ENCODE measurements around the gene RPE.

DNA sequence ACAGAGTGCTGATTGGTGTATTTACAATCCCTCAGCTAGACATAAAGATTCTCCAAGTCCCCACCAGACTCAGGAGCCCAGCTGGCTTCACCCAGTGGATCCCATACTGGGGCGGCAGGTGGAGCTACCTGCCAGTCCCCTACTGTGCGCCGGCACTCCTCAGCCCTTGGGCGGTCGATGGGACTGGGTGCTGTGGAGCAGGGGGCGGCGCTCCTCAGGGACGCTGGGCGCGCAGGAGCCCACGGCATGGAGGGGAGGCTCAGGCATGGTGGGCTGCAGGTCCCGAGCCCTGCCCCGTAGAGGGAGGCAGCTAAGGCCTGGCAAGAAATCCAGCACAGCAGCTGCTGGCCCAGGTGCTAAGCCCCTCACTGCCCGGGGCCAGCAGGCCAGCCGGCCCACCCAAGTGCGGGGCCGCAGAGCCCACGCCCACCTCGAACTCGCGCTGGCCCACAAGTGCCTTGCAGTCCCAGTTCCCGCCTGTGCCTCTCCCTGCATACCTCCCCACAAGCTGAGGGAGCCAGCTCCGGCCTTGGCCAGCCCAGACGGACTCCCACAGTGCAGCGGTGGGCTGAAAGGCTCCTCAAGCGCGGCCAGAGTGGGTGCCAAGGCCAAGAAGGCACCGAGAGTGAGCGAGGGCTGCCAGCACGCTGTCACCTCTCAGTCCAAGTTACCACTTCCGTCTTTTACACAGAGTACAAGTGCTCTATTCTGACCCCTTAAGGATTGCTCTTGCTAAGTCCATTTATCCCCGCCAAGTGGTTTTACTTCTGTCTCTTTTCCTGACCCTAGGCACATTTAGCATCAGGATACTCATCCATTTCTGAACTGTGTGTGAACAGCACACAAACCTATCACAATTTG lies 1.7 kb upstream of the RPE start:
- TF ChIP-seq, protein P1, sequence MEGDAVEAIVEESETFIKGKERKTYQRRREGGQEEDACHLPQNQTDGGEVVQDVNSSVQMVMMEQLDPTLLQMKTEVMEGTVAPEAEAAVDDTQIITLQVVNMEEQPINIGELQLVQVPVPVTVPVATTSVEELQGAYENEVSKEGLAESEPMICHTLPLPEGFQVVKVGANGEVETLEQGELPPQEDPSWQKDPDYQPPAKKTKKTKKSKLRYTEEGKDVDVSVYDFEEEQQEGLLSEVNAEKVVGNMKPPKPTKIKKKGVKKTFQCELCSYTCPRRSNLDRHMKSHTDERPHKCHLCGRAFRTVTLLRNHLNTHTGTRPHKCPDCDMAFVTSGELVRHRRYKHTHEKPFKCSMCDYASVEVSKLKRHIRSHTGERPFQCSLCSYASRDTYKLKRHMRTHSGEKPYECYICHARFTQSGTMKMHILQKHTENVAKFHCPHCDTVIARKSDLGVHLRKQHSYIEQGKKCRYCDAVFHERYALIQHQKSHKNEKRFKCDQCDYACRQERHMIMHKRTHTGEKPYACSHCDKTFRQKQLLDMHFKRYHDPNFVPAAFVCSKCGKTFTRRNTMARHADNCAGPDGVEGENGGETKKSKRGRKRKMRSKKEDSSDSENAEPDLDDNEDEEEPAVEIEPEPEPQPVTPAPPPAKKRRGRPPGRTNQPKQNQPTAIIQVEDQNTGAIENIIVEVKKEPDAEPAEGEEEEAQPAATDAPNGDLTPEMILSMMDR (IDR thresholded peaks at IDR 0.05; ENCODE audit: poor library complexity, severe bottlenecking): no peak
- TF ChIP-seq POLR2AphosphoS5 (IDR thresholded peaks at IDR 0.05) (no peak), EZH2 (IDR thresholded peaks at IDR 0.05; ENCODE audit: borderline replicate concordance, insufficient read depth, low read length, poor library complexity, severe bottlenecking) (no peak), TAF1 (IDR thresholded peaks at IDR 0.05; ENCODE audit: low read depth) (no peak), EP300 (conservative IDR thresholded peaks at IDR 0.05; ENCODE audit: poor library complexity, severe bottlenecking) (no peak), RAD21 (conservative IDR thresholded peaks at IDR 0.05) (no peak), SMC3 (conservative IDR thresholded peaks at IDR 0.05; ENCODE audit: poor library complexity) (no peak), MXI1 (conservative IDR thresholded peaks at IDR 0.05; ENCODE audit: poor library complexity, severe bottlenecking) (no peak)
- TF ChIP-seq, protein P2, sequence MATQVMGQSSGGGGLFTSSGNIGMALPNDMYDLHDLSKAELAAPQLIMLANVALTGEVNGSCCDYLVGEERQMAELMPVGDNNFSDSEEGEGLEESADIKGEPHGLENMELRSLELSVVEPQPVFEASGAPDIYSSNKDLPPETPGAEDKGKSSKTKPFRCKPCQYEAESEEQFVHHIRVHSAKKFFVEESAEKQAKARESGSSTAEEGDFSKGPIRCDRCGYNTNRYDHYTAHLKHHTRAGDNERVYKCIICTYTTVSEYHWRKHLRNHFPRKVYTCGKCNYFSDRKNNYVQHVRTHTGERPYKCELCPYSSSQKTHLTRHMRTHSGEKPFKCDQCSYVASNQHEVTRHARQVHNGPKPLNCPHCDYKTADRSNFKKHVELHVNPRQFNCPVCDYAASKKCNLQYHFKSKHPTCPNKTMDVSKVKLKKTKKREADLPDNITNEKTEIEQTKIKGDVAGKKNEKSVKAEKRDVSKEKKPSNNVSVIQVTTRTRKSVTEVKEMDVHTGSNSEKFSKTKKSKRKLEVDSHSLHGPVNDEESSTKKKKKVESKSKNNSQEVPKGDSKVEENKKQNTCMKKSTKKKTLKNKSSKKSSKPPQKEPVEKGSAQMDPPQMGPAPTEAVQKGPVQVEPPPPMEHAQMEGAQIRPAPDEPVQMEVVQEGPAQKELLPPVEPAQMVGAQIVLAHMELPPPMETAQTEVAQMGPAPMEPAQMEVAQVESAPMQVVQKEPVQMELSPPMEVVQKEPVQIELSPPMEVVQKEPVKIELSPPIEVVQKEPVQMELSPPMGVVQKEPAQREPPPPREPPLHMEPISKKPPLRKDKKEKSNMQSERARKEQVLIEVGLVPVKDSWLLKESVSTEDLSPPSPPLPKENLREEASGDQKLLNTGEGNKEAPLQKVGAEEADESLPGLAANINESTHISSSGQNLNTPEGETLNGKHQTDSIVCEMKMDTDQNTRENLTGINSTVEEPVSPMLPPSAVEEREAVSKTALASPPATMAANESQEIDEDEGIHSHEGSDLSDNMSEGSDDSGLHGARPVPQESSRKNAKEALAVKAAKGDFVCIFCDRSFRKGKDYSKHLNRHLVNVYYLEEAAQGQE (IDR thresholded peaks at IDR 0.05; ENCODE audit: borderline replicate concordance): no peak
